H54 (cell line): ENCODE data around the gene DNM1.

Experiments
- DNase-seq: peaks from one replicate; pipeline ENCODE4 v3.0.0; 2011; ENCODE audit warnings: low spot score, mixed read lengths; ENCODE audit not compliant: insufficient read length
- FAIRE-seq: peaks from 3 replicates; lab custom pipeline; 2011; peaks lifted over from hg19 to GRCh38; lab: Jason Lieb, UNC
- POLR2A ChIP-seq: IDR thresholded peaks from 2 replicates; pipeline ENCODE4 v1.6.1; 2011; ENCODE audit warnings: low read depth, mild to moderate bottlenecking, low read length

DNM1 gene

GRCh38 chr9:128288273-128289004 is 85.3 kb downstream of the DNM1 start:
- FAIRE-seq (no peak), DNase-seq (no peak)
- peak; percentile 25; the same call in 1 of the 2 replicates for TF ChIP-seq POLR2A

GRCh38 chr9:128292009-128292408 is 88.8 kb downstream of the DNM1 start:
- DNase-seq, result no peak
- FAIRE-seq, result no peak
- TF ChIP-seq POLR2A, result no peak

GRCh38 chr9:128293091-128293490 is 89.9 kb downstream of the DNM1 start:
- TF ChIP-seq POLR2A, result no peak
- FAIRE-seq, result no peak
- DNase-seq, result no peak

GRCh38 chr9:128294142-128294541 is 91.0 kb downstream of the DNM1 start:
- TF ChIP-seq POLR2A, result no peak
- FAIRE-seq (no peak), DNase-seq (no peak)

- FAIRE-seq, result no peak
These were observed 93.4 kb downstream of the DNM1 start for GRCh38 chr9:128296340-128297220.

GRCh38 chr9:128297221-128297773 is 94.1 kb downstream of the DNM1 start:
- no peak for FAIRE-seq
- no peak for TF ChIP-seq POLR2A

More at GRCh38 chr9:128296340-128297220, 93.4 kb downstream of the DNM1 start:
- DNase-seq, result no peak
- no peak for TF ChIP-seq POLR2A

GRCh38 chr9:128298535-128299482 is 95.6 kb downstream of the DNM1 start:
- no peak for TF ChIP-seq POLR2A
- FAIRE-seq (no peak), DNase-seq (no peak)

More at GRCh38 chr9:128297221-128297773, 94.1 kb downstream of the DNM1 start:
- DNase-seq, result no peak

GRCh38 chr9:128304136-128304970 is 101.2 kb downstream of the DNM1 start:
- TF ChIP-seq POLR2A, result no peak
- no peak for DNase-seq
- no peak for FAIRE-seq
